ENCODE measurements around the gene GSE1. TPM values are rescaled to one million over a fixed set of nuclear protein-coding genes. Genes with fewer than 3 reads are reported as not detected.
A peak's percentile ranks its signal among the peaks of the same experiment; 100 is the strongest.

GSE1 gene
- total RNA-seq, 1 donor from 2014 or later, result 28.8 TPM

GRCh38 chr16:85650844-85651628, 37.9 kb downstream of the GSE1 start:
- no peak for DNase-seq

- DNase-seq, result no peak
Observed at GRCh38 chr16:85651629-85652430, 38.7 kb downstream of the GSE1 start.

- DNase-seq, result peak; percentile 19
Observed at GRCh38 chr16:85652431-85653221, 39.5 kb downstream of the GSE1 start.

GRCh38 chr16:85653290-85653891, 40.3 kb downstream of the GSE1 start:
- no peak for DNase-seq

- no peak for DNase-seq
Observed at GRCh38 chr16:85654251-85655095, 41.4 kb downstream of the GSE1 start.

GRCh38 chr16:85655216-85656129, 42.4 kb downstream of the GSE1 start:
- no peak for DNase-seq

- no peak for DNase-seq
Observed at GRCh38 chr16:85656351-85657266, 43.5 kb downstream of the GSE1 start.

GRCh38 chr16:85657267-85657650, 44.1 kb downstream of the GSE1 start:
- no peak for DNase-seq

- no peak for DNase-seq
Observed at GRCh38 chr16:85657996-85658395, 44.9 kb downstream of the GSE1 start.

GRCh38 chr16:85658504-85659326, 45.6 kb downstream of the GSE1 start:
- DNase-seq, result no peak

GRCh38 chr16:85659336-85659735, 46.2 kb downstream of the GSE1 start:
- no peak for DNase-seq

GRCh38 chr16:85659805-85660511, 46.8 kb downstream of the GSE1 start:
- DNase-seq, result peak; percentile 80

GRCh38 chr16:85660843-85661739, 48.0 kb downstream of the GSE1 start:
- DNase-seq, result no peak

- no peak for DNase-seq
Observed at GRCh38 chr16:85661740-85662481, 48.8 kb downstream of the GSE1 start.

- DNase-seq, result no peak
Observed at GRCh38 chr16:85662482-85662812, 49.3 kb downstream of the GSE1 start.
